Liver (tissue), 3 donors: ENCODE results near the gene ISM1.

ENCODE experiments used
- EGR1 ChIP-seq, 2 donors: IDR thresholded peaks; 2 replicates each; pipeline ENCODE4 v1.6.1; 2016 to 2018; ENCODE audit warnings: antibody characterized with exemption in 2 of 2, low read depth in 2 of 2
- FOXA1 ChIP-seq: IDR thresholded peaks from 2 replicates; pipeline ENCODE4 v1.6.1; 2016; ENCODE audit warnings: antibody characterized with exemption
- GABPA ChIP-seq, 2 donors: IDR thresholded peaks in 1 of 2; conservative IDR thresholded peaks in 1 of 2; 2 replicates each; pipeline ENCODE4 v1.6.1; 2016; ENCODE audit warnings: antibody characterized with exemption in 2 of 2, mild to moderate bottlenecking in 1 of 2, moderate library complexity in 1 of 2
- JUND ChIP-seq, 2 donors: IDR thresholded peaks; 2 replicates each; pipeline ENCODE4 v1.6.1; 2016; ENCODE audit warnings: antibody characterized with exemption in 2 of 2
- RAD21 ChIP-seq, 2 donors: IDR thresholded peaks; 2 replicates each; pipeline ENCODE4 v1.6.1; 2016; ENCODE audit warnings: antibody characterized with exemption in 2 of 2, mild to moderate bottlenecking in 2 of 2
- RXRA ChIP-seq, 2 donors: IDR thresholded peaks; 2 replicates each; pipeline ENCODE4 v1.6.1; 2017 to 2018; ENCODE audit warnings: antibody characterized with exemption in 2 of 2, mild to moderate bottlenecking in 1 of 2
- SP1 ChIP-seq: IDR thresholded peaks from 2 replicates; pipeline ENCODE4 v1.6.1; 2018; ENCODE audit warnings: antibody characterized with exemption, mild to moderate bottlenecking
- TAF1 ChIP-seq: conservative IDR thresholded peaks from 2 replicates; pipeline ENCODE4 v1.6.1; 2016; ENCODE audit warnings: antibody characterized with exemption, mild to moderate bottlenecking
- YY1 ChIP-seq: IDR thresholded peaks from 2 replicates; pipeline ENCODE4 v1.6.1; 2016; ENCODE audit warnings: antibody characterized with exemption, mild to moderate bottlenecking
- TF ChIP-seq, protein P1 (sequence below): IDR thresholded peaks from 2 replicates; pipeline ENCODE4 v1.6.1; 2016; ENCODE audit warnings: antibody characterized with exemption
- TF ChIP-seq, protein P2 (sequence below): IDR thresholded peaks from 2 replicates; pipeline ENCODE4 v1.6.1; 2016; ENCODE audit warnings: antibody characterized with exemption
- TF ChIP-seq, protein P3 (sequence below): fragments of 150-350 bp; IDR thresholded peaks from 2 replicates; pipeline ENCODE4 v1.5.1; 2017; ENCODE audit warnings: improper control_type of control experiment, low read depth, low read length; ENCODE audit not compliant: missing input control
- TF ChIP-seq, protein P4 (sequence below): IDR thresholded peaks from 2 replicates; pipeline ENCODE4 v1.6.1; 2016; ENCODE audit warnings: antibody characterized with exemption, mild to moderate bottlenecking
- donor health status: healthy.
- donor health status: healthy.

DNA sequence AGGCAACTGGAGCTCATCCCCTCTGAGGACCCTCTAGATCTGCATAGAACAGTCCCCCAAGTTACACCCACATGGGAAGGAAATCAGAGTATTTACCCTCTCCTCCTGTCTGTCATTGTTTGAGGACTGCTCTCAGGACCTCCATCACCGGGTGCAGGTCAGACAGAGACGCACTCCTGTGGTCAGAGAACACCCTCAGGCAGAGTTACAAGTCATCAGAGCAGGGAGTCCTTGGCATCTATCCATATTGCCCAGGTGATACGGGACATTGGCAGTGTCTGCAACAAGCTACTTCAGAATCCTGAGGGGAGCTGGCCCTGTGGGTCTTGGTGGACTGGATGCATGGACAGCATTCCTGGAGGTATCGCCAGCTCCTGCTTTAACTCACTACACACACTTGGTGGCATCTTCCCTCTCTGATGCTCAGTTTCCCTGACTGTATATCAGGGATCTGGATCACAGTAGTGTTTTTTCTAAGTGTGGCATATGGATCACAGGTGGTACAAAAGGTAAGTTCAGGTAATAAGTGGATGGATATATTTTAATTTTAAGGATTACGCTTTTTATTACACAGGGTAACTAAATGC is 15.1 kb upstream of the ISM1 start:
- TF ChIP-seq, protein P1, sequence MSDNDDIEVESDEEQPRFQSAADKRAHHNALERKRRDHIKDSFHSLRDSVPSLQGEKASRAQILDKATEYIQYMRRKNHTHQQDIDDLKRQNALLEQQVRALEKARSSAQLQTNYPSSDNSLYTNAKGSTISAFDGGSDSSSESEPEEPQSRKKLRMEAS, result no peak
- TF ChIP-seq, protein P2, sequence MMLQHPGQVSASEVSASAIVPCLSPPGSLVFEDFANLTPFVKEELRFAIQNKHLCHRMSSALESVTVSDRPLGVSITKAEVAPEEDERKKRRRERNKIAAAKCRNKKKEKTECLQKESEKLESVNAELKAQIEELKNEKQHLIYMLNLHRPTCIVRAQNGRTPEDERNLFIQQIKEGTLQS, result no peak
- no peak for TF ChIP-seq EGR1 (IDR thresholded peaks at IDR 0.05; ENCODE audit: low read depth in 2 of 2)
- no peak for TF ChIP-seq SP1
- TF ChIP-seq, protein P3, sequence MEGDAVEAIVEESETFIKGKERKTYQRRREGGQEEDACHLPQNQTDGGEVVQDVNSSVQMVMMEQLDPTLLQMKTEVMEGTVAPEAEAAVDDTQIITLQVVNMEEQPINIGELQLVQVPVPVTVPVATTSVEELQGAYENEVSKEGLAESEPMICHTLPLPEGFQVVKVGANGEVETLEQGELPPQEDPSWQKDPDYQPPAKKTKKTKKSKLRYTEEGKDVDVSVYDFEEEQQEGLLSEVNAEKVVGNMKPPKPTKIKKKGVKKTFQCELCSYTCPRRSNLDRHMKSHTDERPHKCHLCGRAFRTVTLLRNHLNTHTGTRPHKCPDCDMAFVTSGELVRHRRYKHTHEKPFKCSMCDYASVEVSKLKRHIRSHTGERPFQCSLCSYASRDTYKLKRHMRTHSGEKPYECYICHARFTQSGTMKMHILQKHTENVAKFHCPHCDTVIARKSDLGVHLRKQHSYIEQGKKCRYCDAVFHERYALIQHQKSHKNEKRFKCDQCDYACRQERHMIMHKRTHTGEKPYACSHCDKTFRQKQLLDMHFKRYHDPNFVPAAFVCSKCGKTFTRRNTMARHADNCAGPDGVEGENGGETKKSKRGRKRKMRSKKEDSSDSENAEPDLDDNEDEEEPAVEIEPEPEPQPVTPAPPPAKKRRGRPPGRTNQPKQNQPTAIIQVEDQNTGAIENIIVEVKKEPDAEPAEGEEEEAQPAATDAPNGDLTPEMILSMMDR, result no peak
- TF ChIP-seq, protein P4, sequence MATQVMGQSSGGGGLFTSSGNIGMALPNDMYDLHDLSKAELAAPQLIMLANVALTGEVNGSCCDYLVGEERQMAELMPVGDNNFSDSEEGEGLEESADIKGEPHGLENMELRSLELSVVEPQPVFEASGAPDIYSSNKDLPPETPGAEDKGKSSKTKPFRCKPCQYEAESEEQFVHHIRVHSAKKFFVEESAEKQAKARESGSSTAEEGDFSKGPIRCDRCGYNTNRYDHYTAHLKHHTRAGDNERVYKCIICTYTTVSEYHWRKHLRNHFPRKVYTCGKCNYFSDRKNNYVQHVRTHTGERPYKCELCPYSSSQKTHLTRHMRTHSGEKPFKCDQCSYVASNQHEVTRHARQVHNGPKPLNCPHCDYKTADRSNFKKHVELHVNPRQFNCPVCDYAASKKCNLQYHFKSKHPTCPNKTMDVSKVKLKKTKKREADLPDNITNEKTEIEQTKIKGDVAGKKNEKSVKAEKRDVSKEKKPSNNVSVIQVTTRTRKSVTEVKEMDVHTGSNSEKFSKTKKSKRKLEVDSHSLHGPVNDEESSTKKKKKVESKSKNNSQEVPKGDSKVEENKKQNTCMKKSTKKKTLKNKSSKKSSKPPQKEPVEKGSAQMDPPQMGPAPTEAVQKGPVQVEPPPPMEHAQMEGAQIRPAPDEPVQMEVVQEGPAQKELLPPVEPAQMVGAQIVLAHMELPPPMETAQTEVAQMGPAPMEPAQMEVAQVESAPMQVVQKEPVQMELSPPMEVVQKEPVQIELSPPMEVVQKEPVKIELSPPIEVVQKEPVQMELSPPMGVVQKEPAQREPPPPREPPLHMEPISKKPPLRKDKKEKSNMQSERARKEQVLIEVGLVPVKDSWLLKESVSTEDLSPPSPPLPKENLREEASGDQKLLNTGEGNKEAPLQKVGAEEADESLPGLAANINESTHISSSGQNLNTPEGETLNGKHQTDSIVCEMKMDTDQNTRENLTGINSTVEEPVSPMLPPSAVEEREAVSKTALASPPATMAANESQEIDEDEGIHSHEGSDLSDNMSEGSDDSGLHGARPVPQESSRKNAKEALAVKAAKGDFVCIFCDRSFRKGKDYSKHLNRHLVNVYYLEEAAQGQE, result no peak
- no peak for TF ChIP-seq FOXA1
- TF ChIP-seq JUND (IDR thresholded peaks at IDR 0.05), result no peak
- TF ChIP-seq GABPA (IDR thresholded peaks at IDR 0.05 in 1 of 2, conservative IDR thresholded peaks at IDR 0.05 in 1 of 2), result no peak
- TF ChIP-seq RAD21 (IDR thresholded peaks at IDR 0.05), result peak; percentile 21 to 24
- TF ChIP-seq YY1, result no peak
- TF ChIP-seq TAF1, result no peak
- no peak for TF ChIP-seq RXRA (IDR thresholded peaks at IDR 0.05)
